Stimulated activated CD4-positive, alpha-beta T cell treated with anti-CD3 and anti-CD28 coated beads, Interleukin-4, amount 100 ng/mL, for 24 hours (primary cell): ENCODE measurements around the gene SPAG9.

Experiments used
- DNase-seq: peaks from one replicate; pipeline ENCODE4 v3.0.0-alpha.2; 2020

SPAG9 gene

GRCh38 chr17:50931144-50931908, 189.3 kb downstream of the SPAG9 start:
- DNase-seq = peak; percentile 46

GRCh38 chr17:50928646-50929045, 192.0 kb downstream of the SPAG9 start:
- DNase-seq = no peak

GRCh38 chr17:50927287-50927686, 193.4 kb downstream of the SPAG9 start:
- no peak for DNase-seq

GRCh38 chr17:50926523-50926922, 194.1 kb downstream of the SPAG9 start:
- no peak for DNase-seq

- DNase-seq = no peak
Observed at GRCh38 chr17:50925296-50925891, 195.3 kb downstream of the SPAG9 start.

- DNase-seq = no peak
Observed at GRCh38 chr17:50924800-50925199, 195.9 kb downstream of the SPAG9 start.

GRCh38 chr17:50924300-50924699, 196.4 kb downstream of the SPAG9 start:
- no peak for DNase-seq

- DNase-seq = no peak
Observed at GRCh38 chr17:50923611-50924010, 197.1 kb downstream of the SPAG9 start.

- no peak for DNase-seq
Observed at GRCh38 chr17:50922721-50923405, 197.8 kb downstream of the SPAG9 start.

GRCh38 chr17:50922107-50922506, 198.6 kb downstream of the SPAG9 start:
- DNase-seq = no peak

GRCh38 chr17:50920891-50921586, 199.6 kb downstream of the SPAG9 start:
- DNase-seq = no peak

GRCh38 chr17:50920041-50920410, 200.6 kb downstream of the SPAG9 start:
- no peak for DNase-seq

- DNase-seq = peak; percentile 81
Observed at GRCh38 chr17:50919321-50920040, 201.2 kb downstream of the SPAG9 start.

GRCh38 chr17:50918933-50919296, 201.8 kb downstream of the SPAG9 start:
- DNase-seq = peak; percentile 40

- DNase-seq = no peak
Observed at GRCh38 chr17:50918071-50918932, 202.4 kb downstream of the SPAG9 start.

GRCh38 chr17:50917418-50917743, 203.3 kb downstream of the SPAG9 start:
- no peak for DNase-seq

GRCh38 chr17:50916708-50917417, 203.8 kb downstream of the SPAG9 start:
- DNase-seq = no peak

GRCh38 chr17:50916026-50916707, 204.5 kb downstream of the SPAG9 start:
- peak; percentile 45 for DNase-seq

GRCh38 chr17:50914505-50915063, 206.1 kb downstream of the SPAG9 start:
- DNase-seq = no peak

- no peak for DNase-seq
Observed at GRCh38 chr17:50913120-50913519, 207.5 kb downstream of the SPAG9 start.
